GM20000 (cell line): ENCODE results near the gene HOXD13.

Experiments used
- DNase-seq: peaks from one replicate; pipeline ENCODE4 v3.0.0; 2012; ENCODE audit warnings: low spot score
- CTCF ChIP-seq: IDR thresholded peaks from 2 replicates; pipeline ENCODE4 v1.5.1; 2012; ENCODE audit warnings: mild to moderate bottlenecking, control low read depth; ENCODE audit errors: extremely low read depth, missing control alignments

HOXD13 gene

GRCh38 chr2:176114930-176115625, 22.6 kb downstream of the HOXD13 start:
- DNase-seq, result no peak
- TF ChIP-seq CTCF, result no peak

GRCh38 chr2:176115883-176116813, 23.6 kb downstream of the HOXD13 start, which contains the start of gene HOXD10:
HOXD10 (plus strand) TSS chr2:176116778; CDS start chr2:176116834, 56 bp downstream.
- no peak for TF ChIP-seq CTCF
- DNase-seq, result no peak

GRCh38 chr2:176117162-176117822, 24.8 kb downstream of the HOXD13 start:
- TF ChIP-seq CTCF, result no peak
- DNase-seq, result no peak

GRCh38 chr2:176117823-176118371, 25.4 kb downstream of the HOXD13 start:
- no peak for TF ChIP-seq CTCF
- no peak for DNase-seq

- DNase-seq, result no peak
- TF ChIP-seq CTCF, result no peak
These were observed 26.2 kb downstream of the HOXD13 start for GRCh38 chr2:176118601-176119339.

GRCh38 chr2:176120364-176121189, 28.1 kb downstream of the HOXD13 start:
- no peak for DNase-seq
- TF ChIP-seq CTCF, result no peak
